Measurements from ENCODE around the gene FAM169A. TPM values are rescaled to one million over a fixed set of nuclear protein-coding genes. Genes with fewer than 3 reads are reported as not detected.

The FAM169A gene
- total and polyA plus RNA-seq, 4 donors = 0.25 to 2.8 (median 1.3) TPM

GRCh38 chr5:74851684-74852353 is 14.4 kb downstream of the FAM169A start:
- no peak overlapping the region for H3K4me3 ChIP-seq
- H3K36me3 ChIP-seq (ENCODE audit: control insufficient read depth in 4 of 4, insufficient read depth in 4 of 4, low read length in 4 of 4) = no peaks in the 10 kb centered on the region
- no peak for TF ChIP-seq CTCF (IDR thresholded peaks at IDR 0.05; ENCODE audit: control extremely low read depth, extremely low read depth)
- ATAC-seq (ENCODE audit: insufficient read depth, low FRiP score) (peak; percentile 27), DNase-seq (peak in 1 of 3 donors; percentile 29)
- H3K9me3 ChIP-seq (ENCODE audit: control insufficient read depth in 4 of 4, insufficient read depth in 3 of 4, low read length in 3 of 4) = no peaks in the 10 kb centered on the region
- peaks cover 0 to 2% (median 0%) of the 10 kb centered on the region in 5 donors for H3K4me1 ChIP-seq (ENCODE audit: control insufficient read depth in 5 of 5, insufficient read depth in 5 of 5, low read length in 5 of 5)
- H3K9ac ChIP-seq (ENCODE audit: insufficient read depth in 1 of 2, low read length in 2 of 2) = no peak overlapping the region
- WGBS, 2 donors = 26 to 50% methylated on average over 4 of the region's 4 CpGs
- no peaks in the 10 kb centered on the region for H3K27me3 ChIP-seq (ENCODE audit: control insufficient read depth in 3 of 3, insufficient read depth in 3 of 3, low read length in 2 of 3)
- peak overlapping the region in 1 of 2 donors; percentile 67 for H3K27ac ChIP-seq (ENCODE audit: low read depth in 1 of 2, low read length in 1 of 2)

- H3K27me3 ChIP-seq (ENCODE audit: control insufficient read depth in 3 of 3, insufficient read depth in 3 of 3, low read length in 2 of 3) = no peaks in the 10 kb centered on the region
- DNase-seq (no peak), ATAC-seq (ENCODE audit: insufficient read depth, low FRiP score) (no peak)
- no peaks in the 10 kb centered on the region for H3K9me3 ChIP-seq (ENCODE audit: control insufficient read depth in 4 of 4, insufficient read depth in 3 of 4, low read length in 3 of 4)
- H3K4me3 ChIP-seq = no peak overlapping the region
- TF ChIP-seq CTCF (IDR thresholded peaks at IDR 0.05; ENCODE audit: control extremely low read depth, extremely low read depth) = no peak
- H3K4me1 ChIP-seq (ENCODE audit: control insufficient read depth in 5 of 5, insufficient read depth in 5 of 5, low read length in 5 of 5) = peaks cover 0 to 2% (median 0%) of the 10 kb centered on the region in 5 donors
- WGBS, 2 donors = 48 to 71% methylated on average over 4 of the region's 4 CpGs
- no peaks in the 10 kb centered on the region for H3K36me3 ChIP-seq (ENCODE audit: control insufficient read depth in 4 of 4, insufficient read depth in 4 of 4, low read length in 4 of 4)
- H3K27ac ChIP-seq (ENCODE audit: low read depth in 1 of 2, low read length in 1 of 2) = no peak overlapping the region
- no peak overlapping the region for H3K9ac ChIP-seq (ENCODE audit: insufficient read depth in 1 of 2, low read length in 2 of 2)
Observed at GRCh38 chr5:74850789-74851425, 15.3 kb downstream of the FAM169A start.

GRCh38 chr5:74850030-74850429 is 16.2 kb downstream of the FAM169A start:
- no peaks in the 10 kb centered on the region for H3K9me3 ChIP-seq (ENCODE audit: control insufficient read depth in 4 of 4, insufficient read depth in 3 of 4, low read length in 3 of 4)
- no peaks in the 10 kb centered on the region for H3K36me3 ChIP-seq (ENCODE audit: control insufficient read depth in 4 of 4, insufficient read depth in 4 of 4, low read length in 4 of 4)
- WGBS, 2 donors = 85 to 86% methylated on average over 8 of the region's 8 CpGs
- peaks cover 0 to 2% (median 0%) of the 10 kb centered on the region in 5 donors for H3K4me1 ChIP-seq (ENCODE audit: control insufficient read depth in 5 of 5, insufficient read depth in 5 of 5, low read length in 5 of 5)
- no peaks in the 10 kb centered on the region for H3K27me3 ChIP-seq (ENCODE audit: control insufficient read depth in 3 of 3, insufficient read depth in 3 of 3, low read length in 2 of 3)
- H3K27ac ChIP-seq (ENCODE audit: low read depth in 1 of 2, low read length in 1 of 2) = no peak overlapping the region
- no peak overlapping the region for H3K4me3 ChIP-seq
- DNase-seq (no peak), ATAC-seq (ENCODE audit: insufficient read depth, low FRiP score) (no peak)
- H3K9ac ChIP-seq (ENCODE audit: insufficient read depth in 1 of 2, low read length in 2 of 2) = no peak overlapping the region
- no peak for TF ChIP-seq CTCF (IDR thresholded peaks at IDR 0.05; ENCODE audit: control extremely low read depth, extremely low read depth)
